Keratinocyte (primary cell): ENCODE results near the gene METTL9. TPM values are rescaled to one million over a fixed set of nuclear protein-coding genes. Genes with fewer than 3 reads are reported as not detected.

Experiments
- DNase-seq: peaks from one replicate; pipeline ENCODE4 v3.0.0-alpha.2; 2011; ENCODE audit warnings: low read depth, missing footprints, low spot score
- FAIRE-seq: peaks from 2 replicates; lab custom pipeline; 2011; peaks lifted over from hg19 to GRCh38; lab: Jason Lieb, UNC
- H2AFZ ChIP-seq: 2 replicates; pipeline ENCODE4 v1.6.0; 2012; ENCODE audit warnings: low read length, control low read depth, inconsistent platforms; ENCODE audit not compliant: control insufficient read depth
- H3K27ac ChIP-seq: 2 replicates; pipeline ENCODE4 v1.5.1; 2011; ENCODE audit warnings: low read length; ENCODE audit not compliant: control insufficient read depth, insufficient read depth
- H3K27me3 ChIP-seq: 3 replicates; pipeline ENCODE4 v1.6.0; 2011; ENCODE audit warnings: low read length; ENCODE audit not compliant: control insufficient read depth, insufficient read depth; ENCODE audit errors: extremely low read depth
- H3K36me3 ChIP-seq, 2 experiments: 2 replicates in 1 of 2; 3 replicates in 1 of 2; pipeline ENCODE4 v1.5.1; 2011; ENCODE audit warnings: low read length in 2 of 2, mild to moderate bottlenecking in 1 of 2; ENCODE audit not compliant: control insufficient read depth in 2 of 2, insufficient read depth in 2 of 2; ENCODE audit errors: extremely low read depth in 1 of 2
- H3K4me1 ChIP-seq: 3 replicates; pipeline ENCODE4 v1.5.1; 2011; ENCODE audit warnings: low read length; ENCODE audit not compliant: control insufficient read depth, insufficient read depth; ENCODE audit errors: extremely low read depth
- H3K4me2 ChIP-seq: 3 replicates; pipeline ENCODE4 v1.6.0; 2011; ENCODE audit warnings: low read depth, low read length; ENCODE audit not compliant: control insufficient read depth, insufficient read depth; ENCODE audit errors: extremely low read depth
- H3K4me3 ChIP-seq, 3 experiments: fragments of 200-600 bp in 1 of 3; sonication (generic) in 1 of 3; 2 replicates in 2 of 3; 3 replicates in 1 of 3; pipeline ENCODE4 v1.5.1; 2011 to 2016; ENCODE audit warnings: low read length in 3 of 3, mild to moderate bottlenecking in 3 of 3, control low read depth in 2 of 3, inconsistent platforms in 1 of 3, low read depth in 1 of 3, mixed read lengths in 1 of 3, mixed run types in 1 of 3, moderate library complexity in 1 of 3; ENCODE audit not compliant: control insufficient read depth in 2 of 3, insufficient read depth in 2 of 3; ENCODE audit errors: extremely low read depth in 1 of 3
- H3K79me2 ChIP-seq: 2 replicates; pipeline ENCODE4 v1.6.0; 2012; ENCODE audit warnings: low read length; ENCODE audit not compliant: control insufficient read depth, insufficient read depth
- H3K9ac ChIP-seq: 3 replicates; pipeline ENCODE4 v1.6.0; 2011; ENCODE audit warnings: low read length; ENCODE audit not compliant: control insufficient read depth, insufficient read depth; ENCODE audit errors: extremely low read depth
- H3K9me1 ChIP-seq: 3 replicates; pipeline ENCODE4 v1.6.0; 2011; ENCODE audit warnings: low read length; ENCODE audit not compliant: control insufficient read depth, insufficient read depth; ENCODE audit errors: extremely low read depth
- H3K9me3 ChIP-seq: 2 replicates; pipeline ENCODE4 v1.5.1; 2012; ENCODE audit warnings: low read depth, low read length; ENCODE audit not compliant: control insufficient read depth
- H4K20me1 ChIP-seq: 3 replicates; pipeline ENCODE4 v1.6.0; 2011; ENCODE audit warnings: low read length; ENCODE audit not compliant: control insufficient read depth, insufficient read depth; ENCODE audit errors: extremely low read depth
- CTCF ChIP-seq, 3 experiments: IDR thresholded peaks in 1 of 3; conservative IDR thresholded peaks in 1 of 3; optimal IDR thresholded peaks in 1 of 3; 2 replicates in 2 of 3; 3 replicates in 1 of 3; pipeline versions ENCODE3 to v1.5.1; 2011; ENCODE audit warnings: low read length in 3 of 3, mild to moderate bottlenecking in 3 of 3, moderate library complexity in 2 of 3, control low read depth in 1 of 3, inconsistent platforms in 1 of 3; ENCODE audit not compliant: insufficient read depth in 2 of 3; ENCODE audit errors: extremely low read depth in 1 of 3
- EZH2 ChIP-seq: IDR thresholded peaks from one replicate; pipeline ENCODE4 v1.6.1; 2012; ENCODE audit warnings: inconsistent platforms, mild to moderate bottlenecking, low read length, moderate library complexity
- dilution Hi-C: fragments of 300-500 bp; cut with MboI; formaldehyde crosslinking; loops from one replicate; pipeline ENCODE4 v1.7.0; 2020; ENCODE audit warnings: low sequenced_read_pairs; ENCODE audit not compliant: extremely low pct_ligation_motif_present
- polyA plus RNA-seq, 5 experiments: library from polyadenylated mRNA; depleted of rRNA in 3 of 5; stranded (reverse) in 3 of 5; stranded (forward) in 1 of 5; unstranded in 1 of 5; fragments of >200 nt; gene quantifications; 1 replicate in 1 of 5; 2 replicates in 3 of 5; 3 replicates in 1 of 5; pipeline versions ENCODE4 v1.2.1 to v1.2.3, GENCODE V29; 2011 to 2012; ENCODE audit warnings: missing spikeins in 2 of 5, low read depth in 1 of 5, low replicate concordance in 1 of 5

METTL9 gene
- polyA plus RNA-seq, 1 donor (not counting 4 experiments of a cell fraction or from before 2014, with no cell fraction given): 108 TPM

- Histone ChIP-seq H3K4me3 (no peak overlapping the region), H3K9me3 (no peaks in the 10 kb centered on the region), H3K9ac (no peak overlapping the region), H3K9me1 (no peaks in the 10 kb centered on the region), H3K36me3 (peaks cover 3 to 10% of the 10 kb centered on the region in 2 experiments), H3K79me2 (no peaks in the 10 kb centered on the region), H3K4me1 (peaks cover under 1% of the 10 kb centered on the region), H3K27ac (no peak overlapping the region), H4K20me1 (no peaks in the 10 kb centered on the region), H3K4me2 (no peak overlapping the region), H2AFZ (no peak overlapping the region), H3K27me3 (no peaks in the 10 kb centered on the region)
- no peak for TF ChIP-seq CTCF (optimal IDR thresholded peaks at IDR 0.05 in 1 of 3, IDR thresholded peaks at IDR 0.05 in 1 of 3, conservative IDR thresholded peaks at IDR 0.05 in 1 of 3; ENCODE audit: extremely low read depth in 1 of 3, insufficient read depth in 2 of 3, low read length in 3 of 3)
- no peak for TF ChIP-seq EZH2
- no peak for DNase-seq
- FAIRE-seq: no peak
- dilution Hi-C loops: no loop called here
Observed at GRCh38 chr16:21625026-21625425, 25.6 kb downstream of the METTL9 start.

GRCh38 chr16:21626659-21627277 is 27.4 kb downstream of the METTL9 start:
- Histone ChIP-seq H3K27ac (no peak overlapping the region), H3K9ac (no peak overlapping the region), H4K20me1 (no peaks in the 10 kb centered on the region), H3K4me3 (no peak overlapping the region), H3K27me3 (no peaks in the 10 kb centered on the region), H3K79me2 (no peaks in the 10 kb centered on the region), H3K4me1 (peaks cover 11% of the 10 kb centered on the region), H3K9me1 (no peaks in the 10 kb centered on the region), H2AFZ (no peak overlapping the region), H3K4me2 (no peak overlapping the region), H3K9me3 (no peaks in the 10 kb centered on the region), H3K36me3 (peaks cover 3 to 10% of the 10 kb centered on the region in 2 experiments)
- peak; percentile 56 for FAIRE-seq
- TF ChIP-seq EZH2 (no peak), CTCF (optimal IDR thresholded peaks at IDR 0.05 in 1 of 3, IDR thresholded peaks at IDR 0.05 in 1 of 3, conservative IDR thresholded peaks at IDR 0.05 in 1 of 3; ENCODE audit: extremely low read depth in 1 of 3, insufficient read depth in 2 of 3, low read length in 3 of 3) (no peak)
- dilution Hi-C loops: no loop called here
- DNase-seq: no peak
